GM10266 (cell line): Measurements from ENCODE around the gene SFTPB.

Experiments
- DNase-seq: peaks from one replicate; pipeline ENCODE4 v3.0.0; 2012; ENCODE audit errors: extremely low spot score
- CTCF ChIP-seq: IDR thresholded peaks from 2 replicates; pipeline ENCODE4 v1.5.1; 2012; ENCODE audit warnings: mild to moderate bottlenecking, low read depth; ENCODE audit not compliant: control insufficient read depth, insufficient read depth; ENCODE audit errors: missing control alignments

The SFTPB gene

GRCh38 chr2:85712336-85712735, 44.3 kb upstream of the SFTPB start:
- no peak for TF ChIP-seq CTCF
- DNase-seq, result no peak

GRCh38 chr2:85711578-85712060, 43.6 kb upstream of the SFTPB start:
- no peak for TF ChIP-seq CTCF
- no peak for DNase-seq

GRCh38 chr2:85710687-85711577, 42.9 kb upstream of the SFTPB start:
- no peak for TF ChIP-seq CTCF
- DNase-seq, result no peak

GRCh38 chr2:85709401-85709811, 41.4 kb upstream of the SFTPB start:
- no peak for TF ChIP-seq CTCF
- DNase-seq, result no peak

- no peak for DNase-seq
- TF ChIP-seq CTCF, result no peak
These were observed 40.6 kb upstream of the SFTPB start for GRCh38 chr2:85708641-85709040.

- peak; percentile 86 for TF ChIP-seq CTCF
- DNase-seq, result peak; percentile 75
These were observed 39.3 kb upstream of the SFTPB start for GRCh38 chr2:85707304-85707703.

GRCh38 chr2:85706599-85707296, 38.7 kb upstream of the SFTPB start:
- no peak for TF ChIP-seq CTCF
- no peak for DNase-seq
